WTC11 (cell line): ENCODE data around the gene TKTL1. TPM values are rescaled to one million over a fixed set of nuclear protein-coding genes. Genes with fewer than 3 reads are reported as not detected.

Source experiments
- ATAC-seq: fragments of 200-7000 bp; cut with Tn5 transposase; 2 replicates; pipeline ENCODE4 v1.10.0; 2021; ENCODE audit warnings: mild to moderate bottlenecking, moderate library complexity
- CTCF ChIA-PET: fragments of 300-600 bp; sonication (Branson Sonifier 250); formaldehyde crosslinking; loops from one replicate; lab custom pipeline; 2021; ENCODE audit warnings: antibody characterized with exemption; lab: Charles Lee
- POLR2A ChIA-PET: fragments of 350-600 bp; sonication (Branson Sonifier 250); formaldehyde crosslinking; loops from one replicate; lab custom pipeline; 2021; ENCODE audit warnings: antibody characterized with exemption; lab: Charles Lee
- DNase-seq: peaks from one replicate; pipeline ENCODE4 v3.0.0; 2021; ENCODE audit warnings: low spot score
- H3K27ac Mint-ChIP-seq: 2 replicates; pipeline ENCODE4 v1.8.0; 2021; ENCODE audit warnings: mixed read lengths
- H3K27me3 Mint-ChIP-seq: 2 replicates; pipeline ENCODE4 v1.8.0; 2021; ENCODE audit warnings: low read depth, mild to moderate bottlenecking, moderate library complexity, mixed read lengths
- H3K36me3 Mint-ChIP-seq: 2 replicates; pipeline ENCODE4 v1.8.0; 2021; ENCODE audit warnings: mixed read lengths
- H3K4me1 Mint-ChIP-seq: 2 replicates; pipeline ENCODE4 v1.8.0; 2022; ENCODE audit warnings: mixed read lengths
- H3K4me3 Mint-ChIP-seq: 2 replicates; pipeline ENCODE4 v1.8.0; 2021; ENCODE audit warnings: mild to moderate bottlenecking, moderate library complexity, mixed read lengths
- H3K9me3 Mint-ChIP-seq: 2 replicates; pipeline ENCODE4 v1.8.0; 2021; ENCODE audit warnings: mixed read lengths
- FOXK1 ChIP-seq: sonication (generic); formaldehyde crosslinking; IDR thresholded peaks from 2 replicates; pipeline ENCODE4 v1.8.0; 2022; ENCODE audit warnings: mild to moderate bottlenecking, moderate library complexity, missing genetic modification reagents
- IRF2 ChIP-seq: sonication (generic); formaldehyde crosslinking; IDR thresholded peaks from 2 replicates; pipeline ENCODE4 v1.8.0; 2022; ENCODE audit warnings: low read depth, missing genetic modification reagents, borderline replicate concordance
- KAT7 ChIP-seq: sonication (generic); formaldehyde crosslinking; IDR thresholded peaks from 2 replicates; pipeline ENCODE4 v1.8.1; 2023; ENCODE audit warnings: missing genetic modification reagents, mild to moderate bottlenecking, borderline replicate concordance
- NR1H2 ChIP-seq: sonication (generic); formaldehyde crosslinking; IDR thresholded peaks from 2 replicates; pipeline ENCODE4 v1.9.0; 2021; ENCODE audit warnings: mild to moderate bottlenecking, moderate library complexity, missing genetic modification reagents
- NR2C2 ChIP-seq: sonication (generic); formaldehyde crosslinking; IDR thresholded peaks from 2 replicates; pipeline ENCODE4 v1.8.0; 2022; ENCODE audit warnings: mild to moderate bottlenecking, missing genetic modification reagents
- OVOL2 ChIP-seq: fragments of 250-450 bp; sonication (Bioruptor Pico); IDR thresholded peaks from 2 replicates; pipeline ENCODE4 v1.9.0; 2021; ENCODE audit warnings: mild to moderate bottlenecking, borderline replicate concordance
- ZNF121 ChIP-seq: sonication (generic); formaldehyde crosslinking; IDR thresholded peaks from 2 replicates; pipeline ENCODE4 v1.8.0; 2023; ENCODE audit warnings: missing genetic modification reagents
- ZNF232 ChIP-seq: sonication (generic); formaldehyde crosslinking; IDR thresholded peaks from 2 replicates; pipeline ENCODE4 v1.8.0; 2022; ENCODE audit warnings: mild to moderate bottlenecking, missing genetic modification reagents
- ZNF263 ChIP-seq: sonication (generic); formaldehyde crosslinking; IDR thresholded peaks from 2 replicates; pipeline ENCODE4 v1.8.1; 2022; ENCODE audit warnings: low read depth, mild to moderate bottlenecking, moderate library complexity, missing genetic modification reagents
- ZNF396 ChIP-seq: fragments of 250-450 bp; sonication (Bioruptor Pico); IDR thresholded peaks from 2 replicates; pipeline ENCODE4 v1.8.0; 2021; ENCODE audit warnings: mild to moderate bottlenecking, moderate library complexity, borderline replicate concordance
- ZNF423 ChIP-seq: fragments of 250-450 bp; sonication (Bioruptor Pico); IDR thresholded peaks from 2 replicates; pipeline ENCODE4 v2.1.2; 2022; ENCODE audit warnings: mild to moderate bottlenecking, moderate library complexity
- total RNA-seq: library from RNA; stranded (reverse); gene quantifications from 3 replicates; pipeline ENCODE4 v1.2.3, GENCODE V29; 2021
- TF ChIP-seq, protein P1 (sequence below): sonication (generic); formaldehyde crosslinking; IDR thresholded peaks from 2 replicates; pipeline ENCODE4 v1.8.1; 2023; ENCODE audit warnings: mild to moderate bottlenecking, missing genetic modification reagents
- TF ChIP-seq, protein P2 (sequence below): sonication (generic); formaldehyde crosslinking; IDR thresholded peaks from 2 replicates; pipeline ENCODE4 v1.8.1; 2022; ENCODE audit warnings: mild to moderate bottlenecking, moderate library complexity, missing genetic modification reagents
- TF ChIP-seq, protein P3 (sequence below): sonication (generic); formaldehyde crosslinking; IDR thresholded peaks from 2 replicates; pipeline ENCODE4 v1.8.0; 2022; ENCODE audit warnings: mild to moderate bottlenecking, missing genetic modification reagents
- TF ChIP-seq, protein P4 (sequence below): fragments of 250-450 bp; sonication (Bioruptor Pico); conservative IDR thresholded peaks from 2 replicates; pipeline ENCODE4 v1.9.0; 2021; ENCODE audit warnings: mild to moderate bottlenecking
- TF ChIP-seq, protein P5 (sequence below): sonication (generic); formaldehyde crosslinking; IDR thresholded peaks from 2 replicates; pipeline ENCODE4 v1.8.1; 2023; ENCODE audit warnings: mild to moderate bottlenecking, moderate library complexity, missing genetic modification reagents
- TF ChIP-seq, protein P6 (sequence below): fragments of 250-450 bp; sonication (Bioruptor Pico); IDR thresholded peaks from 2 replicates; pipeline ENCODE4 v1.9.0; 2021; ENCODE audit warnings: mild to moderate bottlenecking
- TF ChIP-seq, protein P7 (sequence below): sonication (generic); formaldehyde crosslinking; IDR thresholded peaks from 2 replicates; pipeline ENCODE4 v1.8.0; 2023; ENCODE audit warnings: missing genetic modification reagents

The TKTL1 gene
- total RNA-seq, 1 experiment from 2014 or later = 0.46 TPM

DNA sequence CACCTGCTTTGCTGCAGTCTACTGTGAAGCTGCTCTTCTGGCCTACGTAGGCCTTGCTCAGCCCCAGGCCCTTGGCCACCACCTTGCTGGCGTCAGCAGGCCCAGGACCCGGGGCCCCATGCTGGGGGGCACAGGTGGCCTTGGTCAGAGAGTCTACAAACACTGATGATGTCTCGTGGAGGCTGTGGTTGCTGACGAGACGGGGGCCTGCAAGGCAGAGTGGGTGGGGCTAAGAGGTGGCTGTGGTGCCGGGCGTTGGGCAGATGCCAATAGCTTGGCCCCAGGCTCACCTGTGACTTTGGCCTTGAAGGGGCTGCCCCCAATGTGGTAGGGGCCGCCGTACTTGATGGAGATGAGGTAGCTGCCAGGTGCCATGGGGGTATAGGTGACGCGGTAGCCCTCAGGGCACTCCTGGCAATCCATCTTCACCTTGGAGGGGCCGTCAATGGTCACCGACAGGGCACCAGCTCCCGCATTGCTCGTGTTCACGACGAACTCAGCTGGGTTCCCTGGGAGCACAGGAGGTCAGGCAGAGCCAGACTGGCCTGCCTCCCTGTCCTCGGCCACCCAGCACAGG is 53.9 kb downstream of the TKTL1 start:
- H3K27me3 Mint-ChIP-seq = no peaks in the 10 kb centered on the region
- ChIA-PET CTCF (interaction anchor here (1.0 kb wide), 1 partner anchor 24 kb away, joined by 3 read pairs; no protein-coding TSS in a partner anchor), POLR2A (interaction anchor here (0.6 to 1.4 kb wide), 3 partner anchors 9 to 20 kb away, joined by 3 to 5 read pairs (median 3); no protein-coding TSS in a partner anchor)
- peaks cover 18% of the 10 kb centered on the region for H3K36me3 Mint-ChIP-seq
- H3K27ac Mint-ChIP-seq = no peak overlapping the region
- no peak overlapping the region for H3K4me3 Mint-ChIP-seq
- DNase-seq = no peak
- TF ChIP-seq ZNF232 (CRISPR knock-in tag) (no peak), NR2C2 (CRISPR knock-in tag) (no peak), ZNF423 (no peak), ZNF263 (CRISPR knock-in tag) (no peak)
- ATAC-seq = no peak
- no peaks in the 10 kb centered on the region for H3K9me3 Mint-ChIP-seq
- H3K4me1 Mint-ChIP-seq = peaks cover 5% of the 10 kb centered on the region; the same call in 1 of the 2 replicates

DNA sequence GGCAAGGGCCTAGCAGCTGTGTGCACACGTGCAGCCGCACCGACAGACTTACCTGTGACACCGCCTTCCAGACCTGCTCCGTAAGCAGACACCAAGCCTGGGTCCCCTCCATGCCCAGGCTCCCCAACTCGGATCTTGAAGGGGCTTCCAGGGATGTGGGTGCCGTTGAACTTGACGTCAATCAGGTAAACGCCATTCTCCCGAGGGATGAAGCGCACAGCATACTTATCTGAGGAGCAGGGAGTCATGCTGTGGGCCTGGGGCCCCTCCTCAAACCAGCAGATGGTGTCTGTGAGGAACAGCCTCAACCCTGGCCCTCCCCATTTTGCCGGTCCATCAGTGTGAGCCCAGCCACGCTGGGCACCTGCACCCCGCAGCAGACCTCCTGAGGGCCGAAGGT is 54.4 kb downstream of the TKTL1 start:
- Mint-ChIP-seq H3K36me3 (peaks cover 18% of the 10 kb centered on the region), H3K9me3 (no peaks in the 10 kb centered on the region), H3K27me3 (no peaks in the 10 kb centered on the region), H3K4me3 (no peak overlapping the region), H3K27ac (no peak overlapping the region), H3K4me1 (peaks cover 5% of the 10 kb centered on the region; the same call in 1 of the 2 replicates)
- no peak for ATAC-seq
- TF ChIP-seq OVOL2 (CRISPR knock-in tag) = no peak
- TF ChIP-seq KAT7 = no peak
- TF ChIP-seq, protein P1, sequence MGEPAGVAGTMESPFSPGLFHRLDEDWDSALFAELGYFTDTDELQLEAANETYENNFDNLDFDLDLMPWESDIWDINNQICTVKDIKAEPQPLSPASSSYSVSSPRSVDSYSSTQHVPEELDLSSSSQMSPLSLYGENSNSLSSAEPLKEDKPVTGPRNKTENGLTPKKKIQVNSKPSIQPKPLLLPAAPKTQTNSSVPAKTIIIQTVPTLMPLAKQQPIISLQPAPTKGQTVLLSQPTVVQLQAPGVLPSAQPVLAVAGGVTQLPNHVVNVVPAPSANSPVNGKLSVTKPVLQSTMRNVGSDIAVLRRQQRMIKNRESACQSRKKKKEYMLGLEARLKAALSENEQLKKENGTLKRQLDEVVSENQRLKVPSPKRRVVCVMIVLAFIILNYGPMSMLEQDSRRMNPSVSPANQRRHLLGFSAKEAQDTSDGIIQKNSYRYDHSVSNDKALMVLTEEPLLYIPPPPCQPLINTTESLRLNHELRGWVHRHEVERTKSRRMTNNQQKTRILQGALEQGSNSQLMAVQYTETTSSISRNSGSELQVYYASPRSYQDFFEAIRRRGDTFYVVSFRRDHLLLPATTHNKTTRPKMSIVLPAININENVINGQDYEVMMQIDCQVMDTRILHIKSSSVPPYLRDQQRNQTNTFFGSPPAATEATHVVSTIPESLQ (CRISPR knock-in tag) = no peak
- TF ChIP-seq, protein P2, sequence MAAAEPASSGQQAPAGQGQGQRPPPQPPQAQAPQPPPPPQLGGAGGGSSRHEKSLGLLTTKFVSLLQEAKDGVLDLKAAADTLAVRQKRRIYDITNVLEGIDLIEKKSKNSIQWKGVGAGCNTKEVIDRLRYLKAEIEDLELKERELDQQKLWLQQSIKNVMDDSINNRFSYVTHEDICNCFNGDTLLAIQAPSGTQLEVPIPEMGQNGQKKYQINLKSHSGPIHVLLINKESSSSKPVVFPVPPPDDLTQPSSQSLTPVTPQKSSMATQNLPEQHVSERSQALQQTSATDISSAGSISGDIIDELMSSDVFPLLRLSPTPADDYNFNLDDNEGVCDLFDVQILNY (CRISPR knock-in tag) = no peak
- TF ChIP-seq, protein P3, sequence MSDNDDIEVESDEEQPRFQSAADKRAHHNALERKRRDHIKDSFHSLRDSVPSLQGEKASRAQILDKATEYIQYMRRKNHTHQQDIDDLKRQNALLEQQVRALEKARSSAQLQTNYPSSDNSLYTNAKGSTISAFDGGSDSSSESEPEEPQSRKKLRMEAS (CRISPR knock-in tag) = no peak
- TF ChIP-seq IRF2 (CRISPR knock-in tag) = no peak
- TF ChIP-seq, protein P4, sequence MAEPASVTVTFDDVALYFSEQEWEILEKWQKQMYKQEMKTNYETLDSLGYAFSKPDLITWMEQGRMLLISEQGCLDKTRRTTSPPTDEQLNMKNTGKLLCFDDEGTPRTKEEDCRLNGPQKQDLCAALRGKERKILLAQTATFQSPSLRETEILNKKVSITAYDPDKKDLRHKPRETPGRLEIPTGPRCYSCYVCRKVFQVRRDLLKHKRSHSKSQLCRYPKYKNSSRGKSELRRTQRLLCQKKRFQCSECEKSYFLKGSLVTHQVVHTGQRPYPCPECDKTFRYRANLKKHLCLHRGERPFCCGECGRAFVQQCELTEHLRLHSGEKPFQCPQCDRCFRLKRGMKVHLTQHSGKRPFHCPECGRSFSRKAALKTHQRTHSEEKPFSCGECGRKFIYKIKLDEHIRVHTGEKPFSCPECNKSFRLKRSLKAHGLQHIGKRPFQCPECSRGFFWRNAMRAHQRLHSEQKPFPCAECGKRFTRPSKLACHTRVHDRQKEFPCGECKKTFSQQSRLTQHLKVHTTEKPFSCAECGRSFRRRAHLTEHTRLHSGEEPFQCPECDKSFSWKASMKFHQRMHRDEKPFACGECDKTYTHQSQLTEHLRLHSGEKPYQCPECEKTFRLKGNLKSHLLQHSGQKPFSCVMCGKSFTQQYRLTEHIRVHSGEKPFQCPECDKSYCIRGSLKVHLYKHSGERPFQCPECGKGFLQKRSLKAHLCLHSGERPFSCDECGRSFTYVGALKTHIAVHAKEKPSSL (CRISPR knock-in tag) = no peak
- TF ChIP-seq, protein P5, sequence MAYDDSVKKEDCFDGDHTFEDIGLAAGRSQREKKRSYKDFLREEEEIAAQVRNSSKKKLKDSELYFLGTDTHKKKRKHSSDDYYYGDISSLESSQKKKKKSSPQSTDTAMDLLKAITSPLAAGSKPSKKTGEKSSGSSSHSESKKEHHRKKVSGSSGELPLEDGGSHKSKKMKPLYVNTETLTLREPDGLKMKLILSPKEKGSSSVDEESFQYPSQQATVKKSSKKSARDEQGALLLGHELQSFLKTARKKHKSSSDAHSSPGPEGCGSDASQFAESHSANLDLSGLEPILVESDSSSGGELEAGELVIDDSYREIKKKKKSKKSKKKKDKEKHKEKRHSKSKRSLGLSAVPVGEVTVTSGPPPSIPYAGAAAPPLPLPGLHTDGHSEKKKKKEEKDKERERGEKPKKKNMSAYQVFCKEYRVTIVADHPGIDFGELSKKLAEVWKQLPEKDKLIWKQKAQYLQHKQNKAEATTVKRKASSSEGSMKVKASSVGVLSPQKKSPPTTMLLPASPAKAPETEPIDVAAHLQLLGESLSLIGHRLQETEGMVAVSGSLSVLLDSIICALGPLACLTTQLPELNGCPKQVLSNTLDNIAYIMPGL (CRISPR knock-in tag) = no peak
- POLR2A ChIA-PET = interaction anchor here (1.0 to 1.4 kb wide), 2 partner anchors 9 to 19 kb away, joined by 3 to 5 read pairs; no protein-coding TSS in a partner anchor
- DNase-seq = no peak
- CTCF ChIA-PET = no interaction called here

DNA sequence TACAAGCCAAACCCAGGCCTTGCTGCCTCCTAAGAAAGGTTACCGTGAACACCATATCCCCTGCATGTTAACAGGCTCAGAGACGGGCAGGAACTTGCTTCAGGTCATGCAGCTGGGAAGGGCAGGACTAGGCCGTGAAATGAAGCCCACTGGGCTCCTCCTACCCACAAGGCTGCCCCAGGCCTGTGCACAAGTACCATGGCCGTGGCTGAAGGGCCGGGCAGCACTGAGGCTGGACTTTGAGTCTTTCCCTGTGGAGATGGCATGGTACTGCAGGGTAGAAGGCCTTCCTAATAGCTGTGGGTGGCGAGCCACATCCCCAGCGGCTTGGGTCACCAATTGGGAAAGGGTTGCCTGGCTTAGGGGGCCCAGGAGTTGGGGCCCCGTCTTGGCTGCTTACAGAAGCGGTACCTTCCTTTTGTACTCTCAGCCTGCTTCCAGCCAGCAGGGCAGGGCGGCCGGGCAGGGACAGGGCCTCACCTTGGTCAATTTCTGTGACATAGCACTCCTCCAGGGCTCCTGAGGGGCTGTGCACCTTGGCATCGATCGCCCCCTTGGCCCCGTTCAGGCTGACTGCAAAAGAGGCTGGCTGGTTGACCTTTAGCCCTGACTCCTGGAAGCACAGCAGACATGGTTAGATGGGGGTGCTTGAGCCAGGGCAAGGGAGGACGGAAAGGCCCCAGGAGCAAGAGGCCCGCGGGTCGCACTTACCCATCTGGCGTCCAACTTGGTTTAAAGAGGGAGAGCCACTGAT is 55.0 kb downstream of the TKTL1 start:
- POLR2A ChIA-PET = interaction anchor here (1.0 to 1.4 kb wide), 2 partner anchors 8 to 19 kb away, joined by 3 to 5 read pairs; no protein-coding TSS in a partner anchor
- no peak overlapping the region for H3K27ac Mint-ChIP-seq
- H3K4me3 Mint-ChIP-seq = no peak overlapping the region
- H3K27me3 Mint-ChIP-seq = no peaks in the 10 kb centered on the region
- DNase-seq (no peak), ATAC-seq (no peak)
- CTCF ChIA-PET = no interaction called here
- H3K9me3 Mint-ChIP-seq = no peaks in the 10 kb centered on the region
- H3K36me3 Mint-ChIP-seq = peaks cover 18% of the 10 kb centered on the region
- peaks cover 5% of the 10 kb centered on the region; the same call in 1 of the 2 replicates for H3K4me1 Mint-ChIP-seq
- TF ChIP-seq, protein P6, sequence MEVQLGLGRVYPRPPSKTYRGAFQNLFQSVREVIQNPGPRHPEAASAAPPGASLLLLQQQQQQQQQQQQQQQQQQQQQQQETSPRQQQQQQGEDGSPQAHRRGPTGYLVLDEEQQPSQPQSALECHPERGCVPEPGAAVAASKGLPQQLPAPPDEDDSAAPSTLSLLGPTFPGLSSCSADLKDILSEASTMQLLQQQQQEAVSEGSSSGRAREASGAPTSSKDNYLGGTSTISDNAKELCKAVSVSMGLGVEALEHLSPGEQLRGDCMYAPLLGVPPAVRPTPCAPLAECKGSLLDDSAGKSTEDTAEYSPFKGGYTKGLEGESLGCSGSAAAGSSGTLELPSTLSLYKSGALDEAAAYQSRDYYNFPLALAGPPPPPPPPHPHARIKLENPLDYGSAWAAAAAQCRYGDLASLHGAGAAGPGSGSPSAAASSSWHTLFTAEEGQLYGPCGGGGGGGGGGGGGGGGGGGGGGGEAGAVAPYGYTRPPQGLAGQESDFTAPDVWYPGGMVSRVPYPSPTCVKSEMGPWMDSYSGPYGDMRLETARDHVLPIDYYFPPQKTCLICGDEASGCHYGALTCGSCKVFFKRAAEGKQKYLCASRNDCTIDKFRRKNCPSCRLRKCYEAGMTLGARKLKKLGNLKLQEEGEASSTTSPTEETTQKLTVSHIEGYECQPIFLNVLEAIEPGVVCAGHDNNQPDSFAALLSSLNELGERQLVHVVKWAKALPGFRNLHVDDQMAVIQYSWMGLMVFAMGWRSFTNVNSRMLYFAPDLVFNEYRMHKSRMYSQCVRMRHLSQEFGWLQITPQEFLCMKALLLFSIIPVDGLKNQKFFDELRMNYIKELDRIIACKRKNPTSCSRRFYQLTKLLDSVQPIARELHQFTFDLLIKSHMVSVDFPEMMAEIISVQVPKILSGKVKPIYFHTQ (CRISPR knock-in tag) = no peak
- TF ChIP-seq NR1H2 (CRISPR knock-in tag) = no peak
- TF ChIP-seq, protein P7, sequence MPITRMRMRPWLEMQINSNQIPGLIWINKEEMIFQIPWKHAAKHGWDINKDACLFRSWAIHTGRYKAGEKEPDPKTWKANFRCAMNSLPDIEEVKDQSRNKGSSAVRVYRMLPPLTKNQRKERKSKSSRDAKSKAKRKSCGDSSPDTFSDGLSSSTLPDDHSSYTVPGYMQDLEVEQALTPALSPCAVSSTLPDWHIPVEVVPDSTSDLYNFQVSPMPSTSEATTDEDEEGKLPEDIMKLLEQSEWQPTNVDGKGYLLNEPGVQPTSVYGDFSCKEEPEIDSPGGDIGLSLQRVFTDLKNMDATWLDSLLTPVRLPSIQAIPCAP (CRISPR knock-in tag) = no peak
- TF ChIP-seq ZNF396 (CRISPR knock-in tag) = no peak
- no peak for TF ChIP-seq ZNF423
- TF ChIP-seq ZNF121 (CRISPR knock-in tag) = no peak
- TF ChIP-seq FOXK1 (CRISPR knock-in tag) = no peak
